Measurements from ENCODE around the gene TRIM24. TPM values are rescaled to one million over a fixed set of nuclear protein-coding genes. Genes with fewer than 3 reads are reported as not detected.

TRIM24 gene
- total RNA-seq, 1 donor from 2014 or later = 14.3 TPM

DNA sequence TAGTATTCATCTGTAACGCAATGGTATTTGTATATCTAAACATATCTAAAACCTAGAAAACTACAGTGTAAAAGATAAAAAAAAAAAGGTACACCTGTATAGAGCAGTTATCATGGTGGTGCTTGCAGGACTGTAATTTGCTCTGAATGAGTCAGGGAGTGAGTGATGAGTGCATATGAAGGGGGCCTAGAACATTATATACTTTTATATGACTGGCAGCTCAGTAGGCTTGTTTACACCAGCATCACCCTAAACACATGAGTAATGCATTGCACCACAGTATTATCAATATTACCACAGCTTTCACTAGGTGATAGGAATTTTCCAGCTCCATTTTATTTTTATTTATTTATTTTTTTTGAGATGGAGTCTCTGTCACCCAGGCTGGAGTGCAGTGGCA is 40.8 kb downstream of the TRIM24 start:
- Mint-ChIP-seq H3K36me3 (ENCODE audit: low read depth) (peaks cover 35% of the 10 kb centered on the region), H3K4me3 (no peak overlapping the region), H3K9me3 (no peaks in the 10 kb centered on the region), H3K27ac (no peak overlapping the region), H3K27me3 (no peaks in the 10 kb centered on the region), H3K4me1 (peaks cover 14% of the 10 kb centered on the region)
- CTCF ChIA-PET = interaction anchor here (1.5 kb wide), 1 partner anchor 11 kb away, joined by 4 read pairs; no protein-coding TSS in a partner anchor
- ATAC-seq (ENCODE audit: low read depth) (no peak), DNase-seq (no peak)
- TF ChIP-seq, protein P1, sequence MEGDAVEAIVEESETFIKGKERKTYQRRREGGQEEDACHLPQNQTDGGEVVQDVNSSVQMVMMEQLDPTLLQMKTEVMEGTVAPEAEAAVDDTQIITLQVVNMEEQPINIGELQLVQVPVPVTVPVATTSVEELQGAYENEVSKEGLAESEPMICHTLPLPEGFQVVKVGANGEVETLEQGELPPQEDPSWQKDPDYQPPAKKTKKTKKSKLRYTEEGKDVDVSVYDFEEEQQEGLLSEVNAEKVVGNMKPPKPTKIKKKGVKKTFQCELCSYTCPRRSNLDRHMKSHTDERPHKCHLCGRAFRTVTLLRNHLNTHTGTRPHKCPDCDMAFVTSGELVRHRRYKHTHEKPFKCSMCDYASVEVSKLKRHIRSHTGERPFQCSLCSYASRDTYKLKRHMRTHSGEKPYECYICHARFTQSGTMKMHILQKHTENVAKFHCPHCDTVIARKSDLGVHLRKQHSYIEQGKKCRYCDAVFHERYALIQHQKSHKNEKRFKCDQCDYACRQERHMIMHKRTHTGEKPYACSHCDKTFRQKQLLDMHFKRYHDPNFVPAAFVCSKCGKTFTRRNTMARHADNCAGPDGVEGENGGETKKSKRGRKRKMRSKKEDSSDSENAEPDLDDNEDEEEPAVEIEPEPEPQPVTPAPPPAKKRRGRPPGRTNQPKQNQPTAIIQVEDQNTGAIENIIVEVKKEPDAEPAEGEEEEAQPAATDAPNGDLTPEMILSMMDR (IDR thresholded peaks at IDR 0.05) = no peak
- POLR2A ChIA-PET = no interaction called here
- intact Hi-C loops (cut with micrococcal nuclease) = no loop called here

DNA sequence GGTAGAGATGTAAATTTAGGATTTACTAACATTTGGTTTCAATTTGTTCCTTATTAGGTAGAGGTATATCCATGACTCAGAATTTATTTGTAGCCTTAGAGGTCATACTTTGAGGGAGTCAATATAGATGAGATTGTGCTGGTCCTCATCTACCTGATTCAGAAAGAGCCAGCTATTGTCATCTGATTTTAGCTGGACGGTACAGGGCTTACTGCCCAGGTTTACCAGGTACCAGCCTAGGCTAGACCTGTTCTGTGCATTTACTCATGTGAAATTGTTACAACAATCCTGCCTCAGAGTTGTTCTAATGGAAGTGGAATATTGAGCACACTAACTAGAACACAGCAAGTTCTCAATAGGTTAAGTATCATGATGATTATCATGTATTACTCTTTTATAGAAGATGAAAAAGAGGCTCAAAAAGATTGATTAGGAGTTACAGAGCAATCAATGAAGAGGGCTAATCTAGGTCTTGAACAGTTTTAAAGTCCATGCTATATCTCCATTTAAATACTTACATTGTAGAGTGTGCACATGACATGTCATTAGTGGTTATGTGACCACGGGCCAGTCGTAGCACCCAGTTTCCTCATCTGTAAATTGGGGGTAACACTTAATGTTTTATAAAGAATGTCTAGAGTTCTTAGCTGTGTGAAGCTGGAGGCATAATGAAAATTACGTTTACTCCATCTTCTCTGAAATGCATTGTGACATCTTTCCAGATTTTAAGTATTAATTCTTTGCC is 42.1 kb downstream of the TRIM24 start:
- H3K9me3 Mint-ChIP-seq = no peaks in the 10 kb centered on the region
- no peak overlapping the region for H3K4me3 Mint-ChIP-seq
- peaks cover 20% of the 10 kb centered on the region for H3K4me1 Mint-ChIP-seq
- peaks cover 38% of the 10 kb centered on the region for H3K36me3 Mint-ChIP-seq (ENCODE audit: low read depth)
- intact Hi-C loops (cut with micrococcal nuclease) = no loop called here
- ATAC-seq (ENCODE audit: low read depth) = no peak
- CTCF ChIA-PET = interaction anchor here (1.5 kb wide), 1 partner anchor 12 kb away, joined by 4 read pairs; no protein-coding TSS in a partner anchor
- H3K27ac Mint-ChIP-seq = no peak overlapping the region
- TF ChIP-seq, protein P1 (IDR thresholded peaks at IDR 0.05) = no peak
- DNase-seq = no peak
- H3K27me3 Mint-ChIP-seq = no peaks in the 10 kb centered on the region
- POLR2A ChIA-PET = no interaction called here

DNA sequence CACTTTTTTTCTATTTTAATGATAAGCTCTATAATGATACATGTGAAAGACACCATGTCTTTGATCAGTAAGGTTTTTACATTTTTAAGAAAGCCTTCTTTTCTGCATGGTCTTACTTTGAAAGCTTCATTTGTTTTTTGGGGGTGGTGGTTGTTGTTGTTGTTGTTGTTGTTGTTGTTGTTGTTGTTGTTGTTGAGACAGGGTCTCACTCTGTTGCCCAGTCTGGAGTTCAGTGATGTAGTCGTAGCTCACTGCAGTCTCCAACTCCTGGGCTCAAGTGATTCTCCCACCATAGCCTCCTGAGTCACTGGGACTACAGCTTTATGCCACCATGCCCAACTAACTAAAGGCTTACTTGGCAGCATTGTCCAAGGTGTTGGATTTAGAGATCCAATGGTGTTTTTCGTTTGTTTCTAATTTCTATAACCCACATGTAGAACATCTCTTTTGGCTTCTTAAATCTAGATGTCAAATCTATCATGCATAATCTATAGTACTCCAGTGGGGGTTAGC is 45.4 kb downstream of the TRIM24 start:
- ATAC-seq (ENCODE audit: low read depth) = no peak
- TF ChIP-seq, protein P1 (IDR thresholded peaks at IDR 0.05) = no peak
- CTCF ChIA-PET = no interaction called here
- H3K9me3 Mint-ChIP-seq = no peaks in the 10 kb centered on the region
- peaks cover 26% of the 10 kb centered on the region for H3K4me1 Mint-ChIP-seq
- no peaks in the 10 kb centered on the region for H3K27me3 Mint-ChIP-seq
- H3K4me3 Mint-ChIP-seq = no peak overlapping the region
- intact Hi-C loops (cut with micrococcal nuclease) = no loop called here
- H3K36me3 Mint-ChIP-seq (ENCODE audit: low read depth) = peaks cover 41% of the 10 kb centered on the region
- DNase-seq = no peak
- POLR2A ChIA-PET = no interaction called here
- no peak overlapping the region for H3K27ac Mint-ChIP-seq

DNA sequence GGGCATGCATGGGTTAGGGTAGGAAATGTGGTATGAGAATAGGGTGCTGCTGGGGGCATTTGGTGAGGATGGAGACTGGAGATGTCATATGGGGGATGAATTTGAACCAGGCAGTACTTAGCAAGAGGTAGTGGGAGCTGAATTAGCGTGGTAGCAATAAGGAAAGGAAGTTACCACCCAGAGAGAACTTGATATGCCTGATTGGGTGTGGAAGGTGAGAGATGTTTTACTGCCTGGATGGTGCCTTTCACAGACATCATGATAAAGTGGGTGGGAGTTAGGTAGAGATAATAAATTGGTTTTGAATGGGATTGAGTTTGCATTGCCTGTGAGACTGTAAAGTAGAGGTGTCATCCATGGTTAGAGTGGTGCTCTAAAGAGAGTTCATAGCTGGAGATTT is 46.7 kb downstream of the TRIM24 start:
- ATAC-seq (ENCODE audit: low read depth) (no peak), DNase-seq (no peak)
- peaks cover 26% of the 10 kb centered on the region for H3K4me1 Mint-ChIP-seq
- peaks cover 3% of the 10 kb centered on the region for H3K9me3 Mint-ChIP-seq
- no peak overlapping the region for H3K27ac Mint-ChIP-seq
- no peak overlapping the region for H3K4me3 Mint-ChIP-seq
- TF ChIP-seq, protein P1 (IDR thresholded peaks at IDR 0.05) = no peak
- no peaks in the 10 kb centered on the region for H3K27me3 Mint-ChIP-seq
- CTCF ChIA-PET = no interaction called here
- intact Hi-C loops (cut with micrococcal nuclease) = no loop called here
- H3K36me3 Mint-ChIP-seq (ENCODE audit: low read depth) = peaks cover 50% of the 10 kb centered on the region
- POLR2A ChIA-PET = no interaction called here

DNA sequence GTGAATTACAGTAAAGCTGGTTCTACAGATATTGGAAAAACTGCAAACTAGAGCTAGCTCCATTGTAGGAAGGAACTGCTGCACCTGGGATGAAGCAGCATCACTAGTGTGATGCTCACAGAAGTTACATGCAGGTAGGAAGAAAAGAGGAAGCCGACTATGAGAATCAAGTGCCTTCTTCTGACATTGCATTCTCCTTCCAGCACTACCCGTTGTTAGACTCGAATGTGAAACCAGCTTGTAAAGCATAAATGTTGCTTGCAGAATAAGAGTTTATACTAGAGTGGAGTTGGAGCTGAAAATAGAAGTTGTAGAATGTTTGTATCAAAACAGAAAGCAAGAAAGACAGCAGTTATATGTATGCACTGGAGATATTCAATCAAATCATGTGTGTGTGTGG is 49.9 kb downstream of the TRIM24 start:
- POLR2A ChIA-PET = no interaction called here
- Mint-ChIP-seq H3K4me1 (peaks cover 26% of the 10 kb centered on the region), H3K36me3 (ENCODE audit: low read depth) (peaks cover 58% of the 10 kb centered on the region), H3K27me3 (no peaks in the 10 kb centered on the region), H3K27ac (peak overlapping the region; percentile 36), H3K4me3 (no peak overlapping the region), H3K9me3 (peaks cover 7% of the 10 kb centered on the region)
- ATAC-seq (ENCODE audit: low read depth) = no peak
- intact Hi-C loops (cut with micrococcal nuclease) = no loop called here
- TF ChIP-seq, protein P1 (IDR thresholded peaks at IDR 0.05) = no peak
- no peak for DNase-seq
- CTCF ChIA-PET = no interaction called here
